Epithelial cell of proximal tubule (primary cell): ENCODE results near the gene RND1. TPM values are rescaled to one million over a fixed set of nuclear protein-coding genes. Genes with fewer than 3 reads are reported as not detected.

Experiments
- DNase-seq: peaks from one replicate; pipeline ENCODE4 v3.0.0-alpha.2; 2011; ENCODE audit warnings: low read depth
- H3K4me3 ChIP-seq: 2 replicates; pipeline ENCODE4 v1.5.1; 2011; ENCODE audit warnings: low read depth, mild to moderate bottlenecking, low read length
- CTCF ChIP-seq: conservative IDR thresholded peaks from 2 replicates; pipeline ENCODE4 v1.5.1; 2012; ENCODE audit warnings: low read depth, mild to moderate bottlenecking, low read length
- total RNA-seq: library from RNA; depleted of rRNA; stranded (reverse); fragments of >200 nt; gene quantifications from 2 replicates; pipeline ENCODE4 v1.2.3, GENCODE V29; 2015

Gene RND1
- total RNA-seq, 1 donor from 2014 or later: 8.9 TPM

GRCh38 chr12:48807981-48808380 lies 57.7 kb downstream of the RND1 start:
- DNase-seq: no peak
- TF ChIP-seq CTCF: no peak
- no peak overlapping the region for H3K4me3 ChIP-seq

Other genes starting within 250 kb of the RND1 start
- gene KANSL2, start 183.6 kb downstream of the RND1 start, total RNA-seq: 69.0 and 90.4 TPM in 2 replicates
- gene CCNT1, start 149.2 kb downstream of the RND1 start, total RNA-seq: 15.6 and 15.9 TPM in 2 replicates
- gene ADCY6, start 76.8 kb downstream of the RND1 start, total RNA-seq: 13.5 and 21.6 TPM in 2 replicates
- gene CACNB3, start 47.4 kb downstream of the RND1 start, total RNA-seq: 19.6 and 32.6 TPM in 2 replicates
- gene DDX23, start 13.7 kb downstream of the RND1 start, total RNA-seq: 84.0 and 90.8 TPM in 2 replicates
- 21.0 and 21.8 TPM in 2 replicates for gene FKBP11, start 59.6 kb upstream of the RND1 start, total RNA-seq
- 62.8 and 108 TPM in 2 replicates for gene ARF3, start 91.6 kb upstream of the RND1 start, total RNA-seq
- gene WNT10B, start 105.9 kb upstream of the RND1 start, total RNA-seq: not detected in 2 replicates
- gene WNT1, start 112.5 kb upstream of the RND1 start, total RNA-seq: not detected in 2 replicates
- 0.14 and 0.29 TPM in 2 replicates for gene DDN, start 133.5 kb upstream of the RND1 start, total RNA-seq
- gene PRKAG1, start 152.9 kb upstream of the RND1 start, total RNA-seq: 50.7 and 68.5 TPM in 2 replicates
- gene KMT2D, start 194.9 kb upstream of the RND1 start, total RNA-seq: 16.6 and 17.2 TPM in 2 replicates
- gene RHEBL1, start 204.1 kb upstream of the RND1 start, total RNA-seq: 1.6 and 2.3 TPM in 2 replicates
- 0.14 and 0.52 TPM in 2 replicates for gene DHH, start 228.9 kb upstream of the RND1 start, total RNA-seq
- 21.8 and 37.8 TPM in 2 replicates for gene LMBR1L, start 245.0 kb upstream of the RND1 start, total RNA-seq